ENCODE data around the gene LDLRAD1.

DNA sequence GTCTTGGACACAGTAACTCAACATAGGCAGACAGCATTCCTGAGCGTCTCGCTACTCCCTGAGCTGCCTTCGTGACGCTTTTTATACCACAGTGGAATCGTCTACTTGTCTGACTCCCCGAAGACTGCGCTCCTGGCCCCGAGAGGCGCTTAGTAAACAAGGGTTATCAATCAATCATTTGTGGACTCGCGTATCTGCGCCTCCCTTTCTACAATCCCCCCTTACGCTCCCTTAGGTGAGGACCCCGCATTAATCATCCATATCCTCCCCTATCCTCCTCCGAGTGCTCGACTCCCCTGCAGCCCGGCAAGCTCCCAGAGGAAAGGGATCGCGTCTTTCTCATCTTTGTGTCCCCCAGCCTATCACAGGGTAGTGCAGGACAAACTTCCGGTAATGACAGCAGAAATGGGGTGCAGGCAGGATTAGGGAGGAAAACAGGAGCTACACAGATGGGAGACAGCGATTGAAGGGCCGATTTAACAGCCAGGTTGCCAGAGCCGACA, 34.5 kb upstream of the LDLRAD1 start:
- no peak for TF ChIP-seq ATF1 (CRISPR knock-in tag; IDR thresholded peaks at IDR 0.05)
- no peak for TF ChIP-seq GABPB1 (CRISPR knock-in tag; IDR thresholded peaks at IDR 0.05)
- no peak for TF ChIP-seq NFATC3 (CRISPR knock-in tag; IDR thresholded peaks at IDR 0.05)
- TF ChIP-seq MTA3 (CRISPR knock-in tag; IDR thresholded peaks at IDR 0.05) = no peak
- no peak; the same call in 1 of the 2 replicates for TF ChIP-seq TOPORS (CRISPR knock-in tag; IDR thresholded peaks at IDR 0.05)
- TF ChIP-seq POLR2AphosphoS5 (IDR thresholded peaks at IDR 0.05; ENCODE audit: low read depth, low read length) = no peak
- TF ChIP-seq MYC (CRISPR knock-in tag; IDR thresholded peaks at IDR 0.05; ENCODE audit: borderline replicate concordance) = no peak
- no peak for TF ChIP-seq YEATS4 (CRISPR knock-in tag; IDR thresholded peaks at IDR 0.05; ENCODE audit: borderline replicate concordance)
- peak; percentile 24; the same call in 1 of the 2 replicates for TF ChIP-seq POLR2G (IDR thresholded peaks at IDR 0.05; ENCODE audit: low read depth, low read length)

Measured in HepG2 (cell line).